OCI-LY7 (cell line): ENCODE results near the gene ATP6V0A4. TPM values are rescaled to one million over a fixed set of nuclear protein-coding genes. Genes with fewer than 3 reads are reported as not detected.
"Not testable (repeated sequence)": the region's sequence is repeated elsewhere in the genome, so short reads cannot be mapped to it uniquely, and the experiment has no call there.

Source experiments
- BruUV-seq: library from RNA; stranded (reverse); fragments of 400-500 nt; replicated peaks from 2 replicates; lab custom pipeline; 2021; lab: Mats Ljungman, UMichigan
- CTCF ChIA-PET: fragments of 300-600 bp; sonication (Branson Sonifier 250); formaldehyde crosslinking; loops from one replicate; lab custom pipeline; 2022; ENCODE audit warnings: antibody characterized with exemption; ENCODE audit not compliant: unreplicated experiment; lab: Charles Lee
- POLR2A ChIA-PET: fragments of 300-600 bp; sonication (Branson Sonifier 250); formaldehyde crosslinking; loops from one replicate; lab custom pipeline; 2022; ENCODE audit warnings: antibody characterized with exemption; lab: Charles Lee
- DNase-seq: peaks from one replicate; pipeline ENCODE4 v3.0.0-alpha.2; 2015; ENCODE audit warnings: low spot score
- H2AFZ ChIP-seq: fragments of 200-600 bp; sonication (generic), shearing (Covaris generic); 2 replicates; pipeline ENCODE4 v1.6.1; 2014; ENCODE audit warnings: mild to moderate bottlenecking, antibody characterized with exemption, low read length, moderate library complexity
- H3K27ac ChIP-seq: fragments of 200-600 bp; sonication (generic); 2 replicates; pipeline ENCODE4 v1.5.1; 2014; ENCODE audit warnings: mixed run types, low read depth, mild to moderate bottlenecking, moderate library complexity, low read length, inconsistent platforms; ENCODE audit not compliant: poor library complexity, severe bottlenecking
- H3K36me3 ChIP-seq: fragments of 200-600 bp; sonication (generic); 2 replicates; pipeline ENCODE4 v1.6.1; 2014; ENCODE audit warnings: mild to moderate bottlenecking, antibody characterized with exemption, low read length, moderate library complexity, mixed read lengths; ENCODE audit not compliant: insufficient read depth
- H3K4me1 ChIP-seq: fragments of 200-600 bp; sonication (generic); 2 replicates; pipeline ENCODE4 v1.5.1; 2014; ENCODE audit warnings: mild to moderate bottlenecking, low read length; ENCODE audit not compliant: insufficient read depth, poor library complexity, severe bottlenecking
- H3K4me2 ChIP-seq: fragments of 200-600 bp; sonication (generic); 2 replicates; pipeline ENCODE4 v1.6.1; 2014; ENCODE audit warnings: mild to moderate bottlenecking, low read length
- H3K4me3 ChIP-seq: fragments of 200-600 bp; sonication (generic); 2 replicates; pipeline ENCODE4 v1.5.1; 2014; ENCODE audit warnings: mild to moderate bottlenecking, low read depth, low read length; ENCODE audit not compliant: poor library complexity, severe bottlenecking
- H3K79me2 ChIP-seq: fragments of 200-600 bp; sonication (generic); 2 replicates; pipeline ENCODE4 v1.6.1; 2016; ENCODE audit warnings: low read depth, mild to moderate bottlenecking, low read length, moderate library complexity, mixed read lengths; ENCODE audit not compliant: insufficient read depth
- H3K9me2 ChIP-seq: fragments of 200-600 bp; sonication (generic); 2 replicates; pipeline ENCODE4 v1.6.1; 2016; ENCODE audit warnings: mild to moderate bottlenecking, low read length, mixed read lengths; ENCODE audit not compliant: insufficient read depth
- H3K9me3 ChIP-seq: fragments of 200-600 bp; sonication (generic); 2 replicates; pipeline ENCODE4 v1.6.1; 2014; ENCODE audit warnings: mild to moderate bottlenecking, mixed run types, low read length, mixed read lengths
- H4K20me1 ChIP-seq: fragments of 200-600 bp; sonication (generic); 2 replicates; pipeline ENCODE4 v1.6.1; 2014; ENCODE audit warnings: mild to moderate bottlenecking, antibody characterized with exemption, low read length, moderate library complexity, mixed read lengths; ENCODE audit not compliant: insufficient read depth
- EZH2phosphoT487 ChIP-seq: fragments of 200-600 bp; sonication (generic); IDR thresholded peaks from 2 replicates; pipeline ENCODE4 v1.6.1; 2018; ENCODE audit warnings: low read depth, borderline replicate concordance, mild to moderate bottlenecking, mixed run types, antibody characterized with exemption, low read length, moderate library complexity, mixed read lengths
- intact Hi-C: fragments of 100-400 bp; cut with micrococcal nuclease; formaldehyde crosslinking; loops from one replicate; pipeline ENCODE4 v1.10.0; 2022; ENCODE audit not compliant: unreplicated experiment
- total RNA-seq, 2 experiments: library from RNA; depleted of rRNA in 1 of 2; stranded (reverse); fragments of >200 nt in 1 of 2; shearing (Covaris generic) in 1 of 2; gene quantifications; 2 replicates each; pipeline ENCODE4 v1.2.3, GENCODE V29; 2014 to 2022
- TF ChIP-seq, protein P1 (sequence below): fragments of 200-600 bp; sonication (generic); conservative IDR thresholded peaks from 2 replicates; pipeline ENCODE4 v1.5.1; 2014; ENCODE audit warnings: mild to moderate bottlenecking, antibody characterized with exemption, low read length, moderate library complexity, mixed read lengths

Gene ATP6V0A4
- total RNA-seq, 2 experiments from 2014 or later, result not detected

DNA sequence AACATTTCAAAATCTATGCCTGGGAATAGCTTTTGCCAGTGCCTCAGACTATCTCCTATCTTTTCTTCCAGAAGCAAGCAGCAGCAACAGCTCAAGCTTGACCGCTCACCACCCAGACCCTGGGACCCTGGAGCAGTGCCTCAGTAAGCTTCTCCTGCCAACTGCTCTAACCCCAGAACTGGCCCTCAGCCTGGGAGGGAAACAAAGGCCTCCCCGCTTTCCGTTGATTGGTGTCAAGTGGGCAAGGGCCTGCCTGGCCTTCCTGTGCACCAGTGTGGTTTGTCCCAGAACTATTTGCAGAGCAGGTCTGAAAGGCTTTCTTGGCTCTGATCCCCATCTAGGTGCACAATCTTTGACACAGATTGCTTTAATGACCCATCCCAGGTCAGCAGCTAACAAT is 3.3 kb upstream of the ATP6V0A4 start:
- Histone ChIP-seq H3K4me2 (no peak overlapping the region), H3K9me2 (no peaks in the 10 kb centered on the region), H4K20me1 (no peaks in the 10 kb centered on the region), H3K4me3 (no peak overlapping the region), H3K4me1 (no peaks in the 10 kb centered on the region), H2AFZ (no peak overlapping the region), H3K79me2 (no peaks in the 10 kb centered on the region), H3K9me3 (no peaks in the 10 kb centered on the region), H3K36me3 (no peaks in the 10 kb centered on the region), H3K27ac (no peak overlapping the region)
- TF ChIP-seq, protein P1, sequence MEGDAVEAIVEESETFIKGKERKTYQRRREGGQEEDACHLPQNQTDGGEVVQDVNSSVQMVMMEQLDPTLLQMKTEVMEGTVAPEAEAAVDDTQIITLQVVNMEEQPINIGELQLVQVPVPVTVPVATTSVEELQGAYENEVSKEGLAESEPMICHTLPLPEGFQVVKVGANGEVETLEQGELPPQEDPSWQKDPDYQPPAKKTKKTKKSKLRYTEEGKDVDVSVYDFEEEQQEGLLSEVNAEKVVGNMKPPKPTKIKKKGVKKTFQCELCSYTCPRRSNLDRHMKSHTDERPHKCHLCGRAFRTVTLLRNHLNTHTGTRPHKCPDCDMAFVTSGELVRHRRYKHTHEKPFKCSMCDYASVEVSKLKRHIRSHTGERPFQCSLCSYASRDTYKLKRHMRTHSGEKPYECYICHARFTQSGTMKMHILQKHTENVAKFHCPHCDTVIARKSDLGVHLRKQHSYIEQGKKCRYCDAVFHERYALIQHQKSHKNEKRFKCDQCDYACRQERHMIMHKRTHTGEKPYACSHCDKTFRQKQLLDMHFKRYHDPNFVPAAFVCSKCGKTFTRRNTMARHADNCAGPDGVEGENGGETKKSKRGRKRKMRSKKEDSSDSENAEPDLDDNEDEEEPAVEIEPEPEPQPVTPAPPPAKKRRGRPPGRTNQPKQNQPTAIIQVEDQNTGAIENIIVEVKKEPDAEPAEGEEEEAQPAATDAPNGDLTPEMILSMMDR, result no peak
- TF ChIP-seq EZH2phosphoT487, result no peak
- no peak for DNase-seq
- CTCF ChIA-PET, result no interaction called here
- intact Hi-C loops, result no loop called here
- POLR2A ChIA-PET, result interaction anchor here (1.0 kb wide), 1 partner anchor 14 kb away, joined by 3 read pairs; no protein-coding TSS in a partner anchor
- no TSS peak for BruUV-seq

DNA sequence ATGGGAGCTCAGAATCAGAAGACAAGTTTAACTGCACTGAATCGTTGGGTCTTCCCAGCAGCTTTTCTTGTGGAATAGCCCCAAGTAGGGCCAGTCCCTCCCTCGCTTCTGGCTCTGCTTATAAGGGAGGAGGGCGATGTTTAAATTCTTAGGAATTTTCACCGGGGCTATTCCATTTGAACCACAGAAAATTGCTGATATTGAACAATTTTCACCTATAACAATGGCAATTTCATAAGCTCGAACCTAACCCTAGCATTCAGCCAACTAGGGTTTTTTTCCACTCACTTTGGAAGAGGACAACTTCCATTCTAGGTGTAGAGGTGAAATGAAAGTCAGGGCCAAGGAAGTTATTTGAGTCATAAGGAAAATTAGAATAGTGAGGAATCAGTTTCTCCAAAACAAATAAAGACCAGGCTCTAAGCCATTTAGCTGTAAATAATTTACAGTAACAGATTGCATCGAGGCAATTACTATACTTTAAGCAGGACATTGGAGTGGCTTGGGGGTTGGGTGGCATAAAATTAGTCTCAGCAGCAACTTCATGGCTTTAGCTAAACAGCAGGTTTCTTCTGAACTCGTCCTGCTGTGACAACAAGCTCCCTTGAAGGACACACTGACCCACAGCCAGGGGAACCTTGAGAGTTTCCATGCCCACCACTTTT is 1.5 kb upstream of the ATP6V0A4 start:
- no peaks in the 10 kb centered on the region for H3K36me3 ChIP-seq
- no peaks in the 10 kb centered on the region for H3K79me2 ChIP-seq
- no peaks in the 10 kb centered on the region for H4K20me1 ChIP-seq
- H3K9me2 ChIP-seq, result no peaks in the 10 kb centered on the region
- ChIA-PET CTCF (no interaction called here), POLR2A (no interaction called here)
- no peaks in the 10 kb centered on the region for H3K4me1 ChIP-seq
- no peak overlapping the region for H2AFZ ChIP-seq
- no peaks in the 10 kb centered on the region for H3K9me3 ChIP-seq
- no peak overlapping the region for H3K27ac ChIP-seq
- TF ChIP-seq EZH2phosphoT487, result no peak
- TF ChIP-seq, protein P1, result no peak
- DNase-seq, result no peak
- H3K4me2 ChIP-seq, result no peak overlapping the region
- no peak overlapping the region for H3K4me3 ChIP-seq
- no TSS peak for BruUV-seq
- intact Hi-C loops, result no loop called here

DNA sequence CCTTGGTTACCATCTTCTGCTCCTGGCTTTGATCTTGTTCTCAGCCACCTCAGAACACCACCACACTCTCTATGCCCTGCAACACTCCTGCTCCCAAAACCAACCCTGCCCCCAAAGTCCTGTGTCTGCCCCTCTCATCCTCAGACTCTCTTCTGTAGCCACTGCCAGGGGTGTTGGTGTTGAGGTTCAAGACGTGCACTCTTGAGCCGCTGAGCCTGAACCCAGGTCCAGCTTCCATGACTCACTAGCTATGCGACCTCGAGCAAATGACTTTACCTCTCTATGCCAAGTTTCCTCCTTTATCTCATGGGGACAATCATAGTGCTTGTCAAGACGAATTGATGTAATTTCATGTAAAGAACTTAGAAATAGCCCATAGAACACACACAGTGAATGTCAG is 840 bp upstream of the ATP6V0A4 start:
- H3K36me3 ChIP-seq, result no peaks in the 10 kb centered on the region
- no peaks in the 10 kb centered on the region for H3K79me2 ChIP-seq
- H3K4me1 ChIP-seq, result no peaks in the 10 kb centered on the region
- H3K4me2 ChIP-seq, result no peak overlapping the region
- ChIA-PET CTCF (no interaction called here), POLR2A (interaction anchor here (0.5 kb wide), 1 partner anchor 193 kb away, joined by 3 read pairs; no protein-coding TSS in a partner anchor)
- no peak overlapping the region for H3K4me3 ChIP-seq
- H3K27ac ChIP-seq, result no peak overlapping the region
- intact Hi-C loops, result no loop called here
- DNase-seq, result no peak
- H3K9me2 ChIP-seq, result no peaks in the 10 kb centered on the region
- H3K9me3 ChIP-seq, result no peaks in the 10 kb centered on the region
- no peak overlapping the region for H2AFZ ChIP-seq
- no peak for TF ChIP-seq EZH2phosphoT487
- TF ChIP-seq, protein P1, result no peak
- no peaks in the 10 kb centered on the region for H4K20me1 ChIP-seq
- no TSS peak for BruUV-seq

DNA sequence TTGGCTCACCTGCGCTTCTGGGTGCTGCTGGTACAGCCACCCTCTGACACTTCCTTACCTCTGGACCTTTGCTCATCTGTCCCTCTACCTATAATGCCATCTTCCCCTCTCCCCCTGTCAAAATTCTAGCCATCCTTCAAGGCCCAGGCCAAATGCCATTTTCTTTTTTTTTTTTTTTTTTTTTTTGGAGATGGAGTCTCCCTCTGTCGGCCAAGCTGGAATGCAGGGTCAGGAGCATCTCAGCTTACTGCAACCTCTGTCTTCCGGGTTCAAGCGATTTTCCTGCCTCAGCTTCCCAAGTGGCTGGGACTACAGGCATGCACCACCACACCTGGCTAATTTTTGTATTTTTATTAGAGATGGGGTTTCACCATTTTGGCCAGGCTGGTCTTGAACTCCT is 950 bp downstream of the ATP6V0A4 start:
- intact Hi-C loops, result not testable (repeated sequence)

More for the DNA sequence above, 950 bp downstream of the ATP6V0A4 start:
- H3K9me3 ChIP-seq, H3K4me3 ChIP-seq, H3K9me2 ChIP-seq, H3K36me3 ChIP-seq, H3K4me2 ChIP-seq, DNase-seq, H2AFZ ChIP-seq, H3K4me1 ChIP-seq, CTCF ChIA-PET, H3K27ac ChIP-seq, H4K20me1 ChIP-seq, H3K79me2 ChIP-seq, BruUV-seq: not testable (repeated sequence)
- POLR2A ChIA-PET, result interaction anchor here (0.6 kb wide), 1 partner anchor 192 kb away, joined by 3 read pairs; no protein-coding TSS in a partner anchor
